D721Med (cell line): ENCODE data around the gene DNAI1.

Experiments used
- DNase-seq: peaks from one replicate; pipeline ENCODE4 v3.0.0; 2011; ENCODE audit warnings: low spot score; ENCODE audit not compliant: insufficient read length
- FAIRE-seq: peaks from 2 replicates; lab custom pipeline; 2011; peaks lifted over from hg19 to GRCh38; lab: Jason Lieb, UNC
- TF ChIP-seq, protein P1 (sequence below): IDR thresholded peaks from 2 replicates; pipeline ENCODE4 v1.5.1; 2012; ENCODE audit warnings: mild to moderate bottlenecking, control low read depth; ENCODE audit not compliant: insufficient read depth; ENCODE audit errors: missing control alignments

Gene DNAI1

DNA sequence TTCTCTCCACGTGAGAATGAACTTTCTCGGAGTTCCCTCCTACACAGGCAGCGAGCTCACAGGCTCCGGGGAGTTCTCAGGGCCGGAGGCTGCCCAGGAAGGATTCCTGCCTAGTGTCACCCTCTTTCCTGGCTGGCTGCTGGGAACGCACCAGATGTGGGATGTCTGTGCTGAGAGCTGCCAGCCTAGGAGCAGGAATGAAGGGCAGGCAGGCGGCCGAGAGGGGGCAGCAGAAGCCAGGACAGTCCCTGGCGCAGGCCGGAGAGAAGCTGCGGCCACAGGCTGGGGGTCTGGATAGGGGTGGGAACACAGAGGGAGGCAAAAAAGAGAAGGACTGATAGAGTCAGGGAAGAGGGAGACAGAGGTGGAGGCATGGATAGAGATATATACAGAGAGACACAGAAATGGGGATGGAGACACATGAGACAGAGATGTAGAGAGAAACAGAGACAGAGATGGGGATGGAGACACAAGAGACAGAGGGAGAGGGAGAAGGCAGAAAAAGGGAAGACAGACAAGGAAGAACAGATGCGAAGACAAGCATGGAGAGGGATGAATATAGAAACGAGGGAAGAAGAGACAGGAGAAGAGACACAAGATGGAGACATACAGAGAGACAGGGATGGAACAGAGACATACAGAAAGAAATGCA lies 89.5 kb downstream of the DNAI1 start:
- DNase-seq (peak; percentile 82), FAIRE-seq (no peak)
- TF ChIP-seq, protein P1, sequence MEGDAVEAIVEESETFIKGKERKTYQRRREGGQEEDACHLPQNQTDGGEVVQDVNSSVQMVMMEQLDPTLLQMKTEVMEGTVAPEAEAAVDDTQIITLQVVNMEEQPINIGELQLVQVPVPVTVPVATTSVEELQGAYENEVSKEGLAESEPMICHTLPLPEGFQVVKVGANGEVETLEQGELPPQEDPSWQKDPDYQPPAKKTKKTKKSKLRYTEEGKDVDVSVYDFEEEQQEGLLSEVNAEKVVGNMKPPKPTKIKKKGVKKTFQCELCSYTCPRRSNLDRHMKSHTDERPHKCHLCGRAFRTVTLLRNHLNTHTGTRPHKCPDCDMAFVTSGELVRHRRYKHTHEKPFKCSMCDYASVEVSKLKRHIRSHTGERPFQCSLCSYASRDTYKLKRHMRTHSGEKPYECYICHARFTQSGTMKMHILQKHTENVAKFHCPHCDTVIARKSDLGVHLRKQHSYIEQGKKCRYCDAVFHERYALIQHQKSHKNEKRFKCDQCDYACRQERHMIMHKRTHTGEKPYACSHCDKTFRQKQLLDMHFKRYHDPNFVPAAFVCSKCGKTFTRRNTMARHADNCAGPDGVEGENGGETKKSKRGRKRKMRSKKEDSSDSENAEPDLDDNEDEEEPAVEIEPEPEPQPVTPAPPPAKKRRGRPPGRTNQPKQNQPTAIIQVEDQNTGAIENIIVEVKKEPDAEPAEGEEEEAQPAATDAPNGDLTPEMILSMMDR, result peak; percentile 93

DNA sequence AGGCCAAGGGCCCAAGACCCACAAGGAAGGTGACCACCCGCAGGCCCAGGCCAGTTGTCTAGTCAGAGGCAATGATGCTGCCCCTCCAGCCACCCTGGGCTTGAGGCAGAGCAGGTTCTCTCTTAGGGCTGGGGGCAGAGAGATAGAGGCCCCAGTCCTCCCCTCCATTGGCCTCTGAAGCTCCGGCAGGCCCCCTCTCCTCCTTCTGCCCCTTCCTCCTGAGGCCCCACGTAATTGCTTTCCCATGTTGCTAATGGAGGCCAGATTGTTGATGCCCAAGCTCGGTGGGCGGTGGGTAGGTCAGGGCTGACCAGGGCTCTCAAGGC lies 90.8 kb downstream of the DNAI1 start:
- TF ChIP-seq, protein P1, result no peak
- FAIRE-seq (no peak), DNase-seq (no peak)

DNA sequence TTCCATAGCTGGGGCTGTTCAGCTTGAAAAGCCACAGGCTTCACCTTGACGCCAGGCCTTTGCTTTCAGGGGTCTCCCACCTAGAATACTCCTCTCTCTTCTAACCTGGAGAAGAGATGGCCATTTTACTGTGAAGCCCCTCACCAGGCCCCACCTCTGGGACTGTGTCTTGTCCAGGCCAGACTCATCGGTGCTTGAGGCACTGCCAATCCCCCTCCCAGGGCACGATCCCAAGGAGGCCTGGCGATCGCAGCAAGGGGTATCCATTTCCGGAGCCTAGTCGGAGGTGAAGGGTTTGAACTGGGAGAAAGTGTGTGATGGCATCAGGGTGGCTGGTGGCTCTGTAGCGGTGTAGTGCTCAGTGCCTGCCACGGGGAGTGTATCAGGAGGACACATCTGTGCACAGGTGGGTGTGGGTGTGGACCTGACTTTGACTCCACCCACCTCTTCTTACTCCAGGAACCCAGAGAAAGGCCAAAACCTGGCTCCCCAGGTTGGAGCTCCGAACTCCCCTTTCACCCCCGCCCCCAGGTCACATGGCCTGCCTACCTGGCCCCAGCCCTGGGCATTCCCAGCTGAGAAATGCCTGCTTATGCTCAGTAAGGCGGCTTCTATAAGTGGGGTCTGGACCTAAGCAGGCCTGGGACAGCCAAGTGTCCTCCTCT lies 91.5 kb downstream of the DNAI1 start:
- FAIRE-seq (no peak), DNase-seq (no peak)
- TF ChIP-seq, protein P1, result no peak

DNA sequence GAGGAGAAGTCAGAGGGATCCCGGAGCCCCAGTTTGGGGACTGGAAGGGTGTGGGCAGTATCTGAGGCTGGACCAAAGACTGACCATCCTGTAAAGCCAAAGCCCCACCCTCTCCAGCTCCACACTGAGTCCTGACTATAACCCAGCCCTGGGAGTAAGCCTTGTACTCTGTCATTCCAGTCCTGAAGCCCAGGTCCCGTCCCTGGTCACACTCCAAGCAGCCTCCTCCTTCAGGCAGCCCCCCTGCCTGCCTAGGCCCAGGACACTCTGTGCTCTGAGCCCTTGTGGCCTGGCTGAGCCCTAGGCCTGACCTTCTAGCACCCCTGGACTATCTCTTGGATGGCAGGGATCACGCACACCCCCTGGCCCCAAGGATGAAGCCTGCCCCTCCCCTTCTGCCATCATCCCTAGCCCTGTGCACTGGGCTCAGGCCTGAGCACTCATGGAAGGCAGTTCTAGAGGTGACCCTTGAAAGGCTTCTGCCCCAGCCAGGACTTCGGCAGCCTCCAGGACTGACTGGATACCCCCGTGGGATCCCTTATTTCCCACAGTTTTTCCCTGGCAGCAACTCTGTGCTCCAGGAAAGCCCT lies 92.2 kb downstream of the DNAI1 start:
- FAIRE-seq (no peak), DNase-seq (no peak)
- TF ChIP-seq, protein P1, result no peak

DNA sequence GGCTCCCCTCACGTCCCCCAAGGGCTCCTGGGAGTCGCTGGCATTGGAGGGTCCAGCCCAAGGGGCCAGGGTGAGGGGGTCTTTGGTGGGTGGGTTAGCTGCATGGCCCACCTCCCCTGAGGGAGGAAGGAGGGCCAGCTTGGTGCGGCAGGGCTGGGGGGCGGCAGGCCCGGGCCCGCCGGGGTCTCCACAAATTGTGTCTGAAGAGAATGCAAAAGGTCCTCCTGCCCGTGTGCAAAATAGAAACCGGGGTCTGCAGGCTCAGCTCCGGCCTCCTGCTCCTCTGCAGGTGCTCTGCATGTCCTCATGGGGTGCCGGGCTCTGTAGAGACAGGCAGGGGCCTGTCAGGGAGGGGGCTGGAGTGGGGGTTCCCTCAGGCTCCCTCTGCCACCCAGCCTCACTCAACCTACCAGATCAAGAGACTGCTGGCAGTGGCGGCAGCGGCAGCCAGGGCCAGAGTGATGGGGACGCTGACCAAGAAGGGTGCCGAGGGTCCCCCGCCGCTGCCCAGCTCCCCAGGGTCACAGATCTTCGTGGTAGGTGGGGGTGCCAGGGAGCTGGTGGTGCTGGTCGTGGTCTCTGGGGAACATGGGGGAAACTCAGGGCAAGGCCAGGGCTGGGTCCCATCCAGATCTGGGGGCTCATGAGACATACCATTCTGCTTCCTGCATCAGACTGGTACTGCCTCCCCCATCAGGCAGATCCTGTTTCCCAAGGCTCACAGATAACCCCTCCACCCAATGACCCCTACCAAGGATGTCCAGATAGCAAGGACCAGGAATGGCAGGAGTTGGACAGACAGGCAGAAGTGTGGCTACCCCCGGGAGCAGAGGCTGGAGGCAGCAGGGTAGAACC lies 93.4 kb downstream of the DNAI1 start:
- DNase-seq, result no peak
- TF ChIP-seq, protein P1, result no peak
- no peak for FAIRE-seq

DNA sequence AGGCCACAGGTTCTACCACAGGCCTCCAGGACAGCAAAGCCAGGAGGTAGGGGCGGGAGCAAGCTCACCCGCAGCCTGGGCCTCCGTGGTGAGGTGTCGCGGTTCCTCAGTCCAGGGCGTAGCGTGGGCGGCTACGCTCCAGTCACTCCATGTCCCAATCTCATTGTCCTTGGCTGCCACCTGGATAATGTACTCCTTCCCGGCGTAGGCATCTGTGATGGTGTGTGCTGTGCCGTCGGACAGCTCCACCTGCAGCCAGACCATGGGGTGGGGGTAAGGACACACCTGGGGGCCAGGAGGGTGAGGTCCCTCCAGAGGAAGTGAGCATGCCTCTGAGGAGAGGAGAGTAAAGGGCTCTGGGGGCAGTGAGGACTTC lies 94.0 kb downstream of the DNAI1 start:
- no peak for FAIRE-seq
- TF ChIP-seq, protein P1, result no peak
- no peak for DNase-seq
